DND-41 (cell line): ENCODE results near the gene FHL2.

Experiments used
- ATAC-seq: fragments of 200-7000 bp; cut with Tn5 transposase; 3 replicates; pipeline ENCODE4 v1.9.1; 2021; ENCODE audit warnings: low read depth; ENCODE audit not compliant: insufficient read depth
- DNase-seq: peaks from one replicate; pipeline ENCODE4 v3.0.0-alpha.2; 2020
- H2AFZ ChIP-seq: 2 replicates; pipeline ENCODE4 v1.6.0; 2012; ENCODE audit warnings: low read depth, low read length
- H3K27ac ChIP-seq: 2 replicates; pipeline ENCODE4 v1.5.1; 2012; ENCODE audit warnings: low read length, inconsistent platforms
- H3K27me3 ChIP-seq: fragments of 200-600 bp; sonication (generic); 2 replicates; pipeline ENCODE4 v1.6.0; 2012; ENCODE audit warnings: low read length, mild to moderate bottlenecking, inconsistent platforms; ENCODE audit not compliant: insufficient read depth, poor library complexity
- H3K36me3 ChIP-seq: 2 replicates; pipeline ENCODE4 v1.5.1; 2012; ENCODE audit warnings: low read length, inconsistent platforms; ENCODE audit not compliant: insufficient read depth
- H3K4me1 ChIP-seq: 2 replicates; pipeline ENCODE4 v1.5.1; 2012; ENCODE audit warnings: mild to moderate bottlenecking, low read length; ENCODE audit not compliant: insufficient read depth
- H3K4me2 ChIP-seq: 2 replicates; pipeline ENCODE4 v1.6.0; 2012; ENCODE audit warnings: mild to moderate bottlenecking, moderate library complexity, low read length, inconsistent platforms; ENCODE audit not compliant: insufficient read depth
- H3K4me3 ChIP-seq, 2 experiments: fragments of 200-600 bp in 1 of 2; shearing (Covaris generic) in 1 of 2; 2 replicates each; pipeline ENCODE4 v1.5.1; 2012 to 2016; ENCODE audit warnings: inconsistent platforms in 2 of 2, low read length in 2 of 2, mild to moderate bottlenecking in 2 of 2, low read depth in 1 of 2, moderate library complexity in 1 of 2
- H3K79me2 ChIP-seq: 2 replicates; pipeline ENCODE4 v1.6.0; 2012; ENCODE audit warnings: low read length, inconsistent platforms; ENCODE audit not compliant: insufficient read depth
- H3K9ac ChIP-seq: 2 replicates; pipeline ENCODE4 v1.6.0; 2012; ENCODE audit warnings: low read depth, mild to moderate bottlenecking, inconsistent platforms, low read length, moderate library complexity
- H3K9me3 ChIP-seq: 2 replicates; pipeline ENCODE4 v1.5.1; 2012; ENCODE audit warnings: low read length, moderate library complexity, mild to moderate bottlenecking, inconsistent platforms; ENCODE audit not compliant: insufficient read depth, severe bottlenecking
- H4K20me1 ChIP-seq: 2 replicates; pipeline ENCODE4 v1.6.0; 2012; ENCODE audit warnings: low read length; ENCODE audit not compliant: insufficient read depth
- CTCF ChIP-seq: IDR thresholded peaks from 2 replicates; pipeline ENCODE4 v1.5.1; 2012; ENCODE audit warnings: borderline replicate concordance, low read length, moderate library complexity, mild to moderate bottlenecking; ENCODE audit not compliant: poor library complexity, severe bottlenecking; ENCODE audit errors: extremely low read depth
- EZH2 ChIP-seq: IDR thresholded peaks from 3 replicates; pipeline ENCODE4 v1.6.1; 2012; ENCODE audit warnings: borderline replicate concordance, low read depth, mild to moderate bottlenecking, moderate library complexity, low read length, inconsistent platforms; ENCODE audit not compliant: severe bottlenecking

Gene FHL2

GRCh38 chr2:105399207-105399861, 483 bp upstream of the FHL2 start:
- H3K9me3 ChIP-seq: no peaks in the 10 kb centered on the region
- H3K4me2 ChIP-seq: no peak overlapping the region; the same call in 1 of the 2 replicates
- H3K27me3 ChIP-seq: peaks cover 3% of the 10 kb centered on the region
- H3K36me3 ChIP-seq: no peaks in the 10 kb centered on the region
- H3K4me1 ChIP-seq: no peaks in the 10 kb centered on the region
- no peak overlapping the region for H2AFZ ChIP-seq
- DNase-seq (no peak), ATAC-seq (no peak)
- no peaks in the 10 kb centered on the region for H3K79me2 ChIP-seq
- no peak for TF ChIP-seq CTCF
- no peak for TF ChIP-seq EZH2
- H3K4me3 ChIP-seq: no peak overlapping the region
- no peak overlapping the region for H3K9ac ChIP-seq
- H3K27ac ChIP-seq: no peak overlapping the region
- H4K20me1 ChIP-seq: no peaks in the 10 kb centered on the region

- H2AFZ ChIP-seq: no peak overlapping the region
Observed at GRCh38 chr2:105397953-105398335, 907 bp downstream of the FHL2 start.

GRCh38 chr2:105397025-105397722, 1.7 kb downstream of the FHL2 start:
- Histone ChIP-seq H3K27ac (no peak overlapping the region), H3K4me3 (no peak overlapping the region), H3K9ac (no peak overlapping the region)

More at GRCh38 chr2:105397953-105398335, 907 bp downstream of the FHL2 start:
- Histone ChIP-seq H4K20me1 (no peaks in the 10 kb centered on the region), H3K4me1 (no peaks in the 10 kb centered on the region), H3K4me2 (no peak overlapping the region), H3K27me3 (peaks cover 3% of the 10 kb centered on the region), H3K27ac (no peak overlapping the region), H3K9me3 (no peaks in the 10 kb centered on the region), H3K9ac (no peak overlapping the region), H3K79me2 (no peaks in the 10 kb centered on the region), H3K4me3 (no peak overlapping the region), H3K36me3 (no peaks in the 10 kb centered on the region)
- ATAC-seq (no peak), DNase-seq (no peak)
- TF ChIP-seq EZH2 (no peak), CTCF (no peak)

More at GRCh38 chr2:105397025-105397722, 1.7 kb downstream of the FHL2 start:
- DNase-seq: no peak
- no peak for ATAC-seq
- no peak overlapping the region for H2AFZ ChIP-seq
- no peak for TF ChIP-seq EZH2
- TF ChIP-seq CTCF: no peak
- no peaks in the 10 kb centered on the region for H3K9me3 ChIP-seq
- no peaks in the 10 kb centered on the region for H3K4me1 ChIP-seq
- no peaks in the 10 kb centered on the region for H4K20me1 ChIP-seq
- H3K27me3 ChIP-seq: peaks cover 3% of the 10 kb centered on the region
- no peak overlapping the region for H3K4me2 ChIP-seq
- H3K79me2 ChIP-seq: no peaks in the 10 kb centered on the region
- H3K36me3 ChIP-seq: no peaks in the 10 kb centered on the region
